GM12878 (cell line): ENCODE results near the gene CA9. TPM values are rescaled to one million over a fixed set of nuclear protein-coding genes. Genes with fewer than 3 reads are reported as not detected.

ENCODE experiments used
- BHLHE40 ChIP-seq, 2 experiments: fragments of 450-650 bp in 1 of 2; IDR thresholded peaks; 2 replicates each; pipeline ENCODE4 v1.6.1; 2011 to 2017; ENCODE audit warnings: low read depth in 2 of 2, borderline replicate concordance in 1 of 2, improper control_type of control experiment in 1 of 2, low read length in 1 of 2, mild to moderate bottlenecking in 1 of 2
- CHD2 ChIP-seq: IDR thresholded peaks from 2 replicates; pipeline ENCODE4 v1.6.1; 2011; ENCODE audit warnings: low read depth, low read length, improper control_type of control experiment, borderline replicate concordance
- E2F4 ChIP-seq: IDR thresholded peaks from 2 replicates; pipeline ENCODE4 v1.6.1; 2012; ENCODE audit warnings: low read depth, low read length, improper control_type of control experiment
- EED ChIP-seq: sonication (generic); IDR thresholded peaks from 2 replicates; pipeline ENCODE4 v1.6.1; 2016; ENCODE audit warnings: antibody characterized with exemption, low read depth
- HDAC2 ChIP-seq: fragments of 200-600 bp; sonication (generic); IDR thresholded peaks from 2 replicates; pipeline ENCODE4 v1.6.1; 2017
- IRF3 ChIP-seq: fragments of 450-650 bp; IDR thresholded peaks from 2 replicates; pipeline ENCODE4 v1.6.1; 2014; ENCODE audit warnings: mild to moderate bottlenecking
- KDM1A ChIP-seq: fragments of 200-600 bp; sonication (generic); IDR thresholded peaks from 2 replicates; pipeline ENCODE4 v1.6.1; 2016; ENCODE audit warnings: borderline replicate concordance
- LARP7 ChIP-seq: fragments of 450-650 bp; IDR thresholded peaks from 2 replicates; pipeline ENCODE4 v1.6.1; 2017; ENCODE audit warnings: mild to moderate bottlenecking
- MYB ChIP-seq: fragments of 150-350 bp; IDR thresholded peaks from 2 replicates; pipeline ENCODE4 v1.6.1; 2014; ENCODE audit warnings: mild to moderate bottlenecking, low read depth, low read length, borderline replicate concordance
- NR2F1 ChIP-seq: fragments of 450-650 bp; conservative IDR thresholded peaks from 2 replicates; pipeline ENCODE4 v1.6.1; 2017; ENCODE audit warnings: mild to moderate bottlenecking
- NRF1 ChIP-seq: conservative IDR thresholded peaks from 2 replicates; pipeline ENCODE4 v1.6.1; 2011; ENCODE audit warnings: mild to moderate bottlenecking, low read depth, low read length, improper control_type of control experiment
- PAX5 ChIP-seq: IDR thresholded peaks from 2 replicates; pipeline ENCODE4 v1.6.1; 2011; ENCODE audit warnings: low read depth, low read length, borderline replicate concordance
- RELA ChIP-seq: fragments of 450-650 bp; IDR thresholded peaks from 2 replicates; pipeline ENCODE4 v1.8.0; 2014; ENCODE audit warnings: borderline replicate concordance; ENCODE audit not compliant: partially characterized antibody
- SP1 ChIP-seq: IDR thresholded peaks from one replicate; pipeline ENCODE4 v1.6.1; 2011; ENCODE audit warnings: low read depth, low read length
- STAT1 ChIP-seq: fragments of 450-650 bp; conservative IDR thresholded peaks from 2 replicates; pipeline ENCODE4 v1.6.1; 2014; ENCODE audit warnings: antibody characterized with exemption, mild to moderate bottlenecking
- TBL1XR1 ChIP-seq: IDR thresholded peaks from 2 replicates; pipeline ENCODE4 v1.6.1; 2012; ENCODE audit warnings: low read depth, low read length, improper control_type of control experiment
- ZNF592 ChIP-seq: fragments of 450-650 bp; IDR thresholded peaks from 2 replicates; pipeline ENCODE4 v1.6.1; 2017; ENCODE audit warnings: mild to moderate bottlenecking, moderate library complexity
- polyA plus RNA-seq, 11 experiments: library from polyadenylated mRNA; depleted of rRNA in 4 of 11; unstranded in 6 of 11; stranded (reverse) in 5 of 11; fragments of >200 nt; fragmentation: Nextera tagmentation in 4 of 11; fragmentation: Illumina TruSeq in 1 of 11; extraction: Ambion mirVana in 4 of 11; extraction: Trizol in 1 of 11; gene quantifications; 1 replicate in 1 of 11; 2 replicates in 10 of 11; pipeline versions ENCODE4 v1.2.1 to v1.2.3, GENCODE V29; 2011 to 2016; ENCODE audit warnings: inconsistent platforms in 2 of 11, missing spikeins in 2 of 11, low read depth in 1 of 11
- total RNA-seq, 4 experiments: library from RNA; depleted of rRNA in 3 of 4; stranded (reverse); fragments of >200 nt in 3 of 4; fragmentation: Illumina TruSeq in 1 of 4; extraction: Trizol in 1 of 4; gene quantifications; 2 replicates each; pipeline versions ENCODE4 v1.2.1 to v1.2.3, GENCODE V29; 2013 to 2021
- TF ChIP-seq, protein P1 (sequence below): fragments of 150-350 bp; IDR thresholded peaks from 2 replicates; pipeline ENCODE4 v1.6.1; 2014; ENCODE audit warnings: mild to moderate bottlenecking, low read depth, low read length
- TF ChIP-seq, protein P2 (sequence below): fragments of 450-650 bp; IDR thresholded peaks from 2 replicates; pipeline ENCODE4 v1.6.1; 2016; ENCODE audit warnings: mild to moderate bottlenecking

Gene CA9
- total and polyA plus RNA-seq, 10 of the 15 experiments (the other 5 are each of a cell fraction or from before 2014, with no cell fraction given): 0.53 to 6.6 (median 1.2) TPM

- no peak for TF ChIP-seq STAT1
- TF ChIP-seq LARP7: no peak
- TF ChIP-seq KDM1A: no peak
- TF ChIP-seq MYB: no peak
- TF ChIP-seq IRF3: no peak
- no peak for TF ChIP-seq NRF1
- no peak for TF ChIP-seq TBL1XR1
- TF ChIP-seq CHD2: peak; percentile 65; the same call in 1 of the 2 replicates
- TF ChIP-seq, protein P1, sequence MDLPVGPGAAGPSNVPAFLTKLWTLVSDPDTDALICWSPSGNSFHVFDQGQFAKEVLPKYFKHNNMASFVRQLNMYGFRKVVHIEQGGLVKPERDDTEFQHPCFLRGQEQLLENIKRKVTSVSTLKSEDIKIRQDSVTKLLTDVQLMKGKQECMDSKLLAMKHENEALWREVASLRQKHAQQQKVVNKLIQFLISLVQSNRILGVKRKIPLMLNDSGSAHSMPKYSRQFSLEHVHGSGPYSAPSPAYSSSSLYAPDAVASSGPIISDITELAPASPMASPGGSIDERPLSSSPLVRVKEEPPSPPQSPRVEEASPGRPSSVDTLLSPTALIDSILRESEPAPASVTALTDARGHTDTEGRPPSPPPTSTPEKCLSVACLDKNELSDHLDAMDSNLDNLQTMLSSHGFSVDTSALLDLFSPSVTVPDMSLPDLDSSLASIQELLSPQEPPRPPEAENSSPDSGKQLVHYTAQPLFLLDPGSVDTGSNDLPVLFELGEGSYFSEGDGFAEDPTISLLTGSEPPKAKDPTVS: no peak
- TF ChIP-seq HDAC2: no peak
- TF ChIP-seq ZNF592: no peak
- TF ChIP-seq PAX5: no peak
- TF ChIP-seq, protein P2, sequence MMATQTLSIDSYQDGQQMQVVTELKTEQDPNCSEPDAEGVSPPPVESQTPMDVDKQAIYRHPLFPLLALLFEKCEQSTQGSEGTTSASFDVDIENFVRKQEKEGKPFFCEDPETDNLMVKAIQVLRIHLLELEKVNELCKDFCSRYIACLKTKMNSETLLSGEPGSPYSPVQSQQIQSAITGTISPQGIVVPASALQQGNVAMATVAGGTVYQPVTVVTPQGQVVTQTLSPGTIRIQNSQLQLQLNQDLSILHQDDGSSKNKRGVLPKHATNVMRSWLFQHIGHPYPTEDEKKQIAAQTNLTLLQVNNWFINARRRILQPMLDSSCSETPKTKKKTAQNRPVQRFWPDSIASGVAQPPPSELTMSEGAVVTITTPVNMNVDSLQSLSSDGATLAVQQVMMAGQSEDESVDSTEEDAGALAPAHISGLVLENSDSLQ: no peak
- no peak for TF ChIP-seq E2F4
- TF ChIP-seq RELA: no peak
- TF ChIP-seq EED: peak; percentile 58; the same call in 1 of the 2 replicates
- TF ChIP-seq NR2F1: no peak
- TF ChIP-seq SP1: no peak
- peak in 1 of 2 experiments; percentile 9; a peak in 1 of 4 replicates for TF ChIP-seq BHLHE40 (IDR thresholded peaks at IDR 0.05; ENCODE audit: borderline replicate concordance in 1 of 2, low read depth in 2 of 2, low read length in 1 of 2)
Measured at GRCh38 chr9:35649431-35650340, 24.0 kb upstream of the CA9 start (continued).
